ENCODE data around the gene RAB11FIP3. TPM values are rescaled to one million over a fixed set of nuclear protein-coding genes. Genes with fewer than 3 reads are reported as not detected.

RAB11FIP3 gene
- polyA plus RNA-seq, 1 of the 3 experiments (the other 2 are of a cell fraction), result 24.8 TPM

DNA sequence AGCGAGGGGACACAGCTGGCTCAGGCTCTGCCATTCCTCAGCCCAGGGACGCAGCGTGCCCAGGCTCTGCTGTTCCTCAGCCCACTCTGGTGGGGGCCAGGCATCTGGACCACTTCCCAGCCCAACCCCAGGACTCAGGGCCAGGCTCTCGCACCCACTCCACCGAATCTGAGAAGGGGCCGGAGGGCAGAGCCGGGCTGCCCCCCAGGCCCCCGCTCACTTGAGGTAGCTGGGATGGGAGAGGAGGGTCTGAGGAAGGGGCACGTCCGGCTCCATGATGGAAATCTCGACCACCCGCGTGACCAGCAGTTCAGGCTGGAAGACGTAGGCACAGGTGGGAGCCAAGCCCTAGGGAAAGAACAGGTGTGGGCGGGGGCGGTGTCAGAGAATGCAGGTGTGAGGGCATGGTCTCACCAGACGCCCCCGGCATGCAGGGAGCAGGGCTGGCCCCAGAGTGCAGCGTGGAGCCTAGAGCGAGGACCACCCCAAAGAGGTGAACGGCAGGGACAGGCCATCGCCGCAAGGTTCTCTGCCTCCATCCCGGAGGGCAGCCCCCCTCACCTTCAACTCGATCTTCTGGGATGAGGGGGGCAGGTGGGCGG lies 48.5 kb upstream of the RAB11FIP3 start:
- Histone ChIP-seq H3F3A (replicated peaks; ENCODE audit: insufficient read depth) (no peaks in the 10 kb centered on the region), H3K36me3 (replicated peaks in 1 of 2; ENCODE audit: control insufficient read depth in 1 of 2, insufficient read depth in 2 of 2, low read length in 1 of 2) (peaks cover 0 to 48% of the 10 kb centered on the region in 2 experiments), H2AFZ (ENCODE audit: low read depth) (no peak overlapping the region), H3K4me1 (ENCODE audit: control insufficient read depth in 1 of 2, insufficient read depth in 2 of 2, low read depth in 1 of 2, low read length in 1 of 2) (peaks cover 5 to 19% of the 10 kb centered on the region in 2 experiments; a peak in 2 of 4 replicates), H3K9ac (no peak overlapping the region), H3K79me2 (ENCODE audit: insufficient read depth) (peaks cover 29% of the 10 kb centered on the region), H3K9me3 (no peaks in the 10 kb centered on the region), H4K20me1 (ENCODE audit: insufficient read depth) (peaks cover 17% of the 10 kb centered on the region), H3K27ac (ENCODE audit: low read depth in 2 of 2, low read length in 1 of 2) (no peak overlapping the region), H3K4me3 (ENCODE audit: low read depth in 2 of 2, low read length in 1 of 2) (no peak overlapping the region), H3K4me2 (no peak overlapping the region), H3K9me2 (no peaks in the 10 kb centered on the region), H3K27me3 (ENCODE audit: insufficient read depth) (no peaks in the 10 kb centered on the region)
- POLR2A ChIA-PET, result no interaction called here
- DNase-seq, result no peak
- WGBS (ENCODE audit: low lambda C conversion rate), result 98% methylated on average over 18 of the region's 26 CpGs
- CTCF ChIA-PET, result no interaction called here
- TF ChIP-seq, protein P1, sequence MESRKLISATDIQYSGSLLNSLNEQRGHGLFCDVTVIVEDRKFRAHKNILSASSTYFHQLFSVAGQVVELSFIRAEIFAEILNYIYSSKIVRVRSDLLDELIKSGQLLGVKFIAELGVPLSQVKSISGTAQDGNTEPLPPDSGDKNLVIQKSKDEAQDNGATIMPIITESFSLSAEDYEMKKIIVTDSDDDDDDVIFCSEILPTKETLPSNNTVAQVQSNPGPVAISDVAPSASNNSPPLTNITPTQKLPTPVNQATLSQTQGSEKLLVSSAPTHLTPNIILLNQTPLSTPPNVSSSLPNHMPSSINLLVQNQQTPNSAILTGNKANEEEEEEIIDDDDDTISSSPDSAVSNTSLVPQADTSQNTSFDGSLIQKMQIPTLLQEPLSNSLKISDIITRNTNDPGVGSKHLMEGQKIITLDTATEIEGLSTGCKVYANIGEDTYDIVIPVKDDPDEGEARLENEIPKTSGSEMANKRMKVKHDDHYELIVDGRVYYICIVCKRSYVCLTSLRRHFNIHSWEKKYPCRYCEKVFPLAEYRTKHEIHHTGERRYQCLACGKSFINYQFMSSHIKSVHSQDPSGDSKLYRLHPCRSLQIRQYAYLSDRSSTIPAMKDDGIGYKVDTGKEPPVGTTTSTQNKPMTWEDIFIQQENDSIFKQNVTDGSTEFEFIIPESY (IDR thresholded peaks at IDR 0.05; ENCODE audit: borderline replicate concordance, low read depth), result no peak
- TF ChIP-seq TCF12 (IDR thresholded peaks at IDR 0.05) (no peak), TAF1 (IDR thresholded peaks at IDR 0.05; ENCODE audit: borderline replicate concordance, low read depth, low read length) (no peak), YY1 (IDR thresholded peaks at IDR 0.05; ENCODE audit: low read depth) (no peak), ELF1 (IDR thresholded peaks at IDR 0.05) (no peak), TEAD4 (IDR thresholded peaks at IDR 0.05; ENCODE audit: borderline replicate concordance, insufficient read depth) (no peak), MEF2A (IDR thresholded peaks at IDR 0.05; ENCODE audit: borderline replicate concordance, low read depth) (no peak), SMC3 (IDR thresholded peaks at IDR 0.05; ENCODE audit: low read depth, low read length) (no peak), RCOR1 (IDR thresholded peaks at IDR 0.05; ENCODE audit: low read length) (no peak), SIN3A (IDR thresholded peaks at IDR 0.05; ENCODE audit: borderline replicate concordance, low read depth, low read length) (no peak), MXI1 (IDR thresholded peaks at IDR 0.05; ENCODE audit: low read depth, low read length) (no peak), CHD2 (IDR thresholded peaks at IDR 0.05; ENCODE audit: low read length, partially characterized antibody) (no peak)
- TF ChIP-seq, protein P2, sequence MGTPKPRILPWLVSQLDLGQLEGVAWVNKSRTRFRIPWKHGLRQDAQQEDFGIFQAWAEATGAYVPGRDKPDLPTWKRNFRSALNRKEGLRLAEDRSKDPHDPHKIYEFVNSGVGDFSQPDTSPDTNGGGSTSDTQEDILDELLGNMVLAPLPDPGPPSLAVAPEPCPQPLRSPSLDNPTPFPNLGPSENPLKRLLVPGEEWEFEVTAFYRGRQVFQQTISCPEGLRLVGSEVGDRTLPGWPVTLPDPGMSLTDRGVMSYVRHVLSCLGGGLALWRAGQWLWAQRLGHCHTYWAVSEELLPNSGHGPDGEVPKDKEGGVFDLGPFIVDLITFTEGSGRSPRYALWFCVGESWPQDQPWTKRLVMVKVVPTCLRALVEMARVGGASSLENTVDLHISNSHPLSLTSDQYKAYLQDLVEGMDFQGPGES (IDR thresholded peaks at IDR 0.05; ENCODE audit: low read depth, low read length), result no peak
- TF ChIP-seq, protein P3, sequence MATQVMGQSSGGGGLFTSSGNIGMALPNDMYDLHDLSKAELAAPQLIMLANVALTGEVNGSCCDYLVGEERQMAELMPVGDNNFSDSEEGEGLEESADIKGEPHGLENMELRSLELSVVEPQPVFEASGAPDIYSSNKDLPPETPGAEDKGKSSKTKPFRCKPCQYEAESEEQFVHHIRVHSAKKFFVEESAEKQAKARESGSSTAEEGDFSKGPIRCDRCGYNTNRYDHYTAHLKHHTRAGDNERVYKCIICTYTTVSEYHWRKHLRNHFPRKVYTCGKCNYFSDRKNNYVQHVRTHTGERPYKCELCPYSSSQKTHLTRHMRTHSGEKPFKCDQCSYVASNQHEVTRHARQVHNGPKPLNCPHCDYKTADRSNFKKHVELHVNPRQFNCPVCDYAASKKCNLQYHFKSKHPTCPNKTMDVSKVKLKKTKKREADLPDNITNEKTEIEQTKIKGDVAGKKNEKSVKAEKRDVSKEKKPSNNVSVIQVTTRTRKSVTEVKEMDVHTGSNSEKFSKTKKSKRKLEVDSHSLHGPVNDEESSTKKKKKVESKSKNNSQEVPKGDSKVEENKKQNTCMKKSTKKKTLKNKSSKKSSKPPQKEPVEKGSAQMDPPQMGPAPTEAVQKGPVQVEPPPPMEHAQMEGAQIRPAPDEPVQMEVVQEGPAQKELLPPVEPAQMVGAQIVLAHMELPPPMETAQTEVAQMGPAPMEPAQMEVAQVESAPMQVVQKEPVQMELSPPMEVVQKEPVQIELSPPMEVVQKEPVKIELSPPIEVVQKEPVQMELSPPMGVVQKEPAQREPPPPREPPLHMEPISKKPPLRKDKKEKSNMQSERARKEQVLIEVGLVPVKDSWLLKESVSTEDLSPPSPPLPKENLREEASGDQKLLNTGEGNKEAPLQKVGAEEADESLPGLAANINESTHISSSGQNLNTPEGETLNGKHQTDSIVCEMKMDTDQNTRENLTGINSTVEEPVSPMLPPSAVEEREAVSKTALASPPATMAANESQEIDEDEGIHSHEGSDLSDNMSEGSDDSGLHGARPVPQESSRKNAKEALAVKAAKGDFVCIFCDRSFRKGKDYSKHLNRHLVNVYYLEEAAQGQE (IDR thresholded peaks at IDR 0.05; ENCODE audit: low read depth, low read length), result no peak
